ENCODE measurements around the gene WDR76.
A peak's percentile ranks its signal among the peaks of the same experiment; 100 is the strongest.
"Not testable (repeated sequence)": the region's sequence is repeated elsewhere in the genome, so short reads cannot be mapped to it uniquely, and the experiment has no call there.

WDR76 gene

GRCh38 chr15:43828061-43828657 is 1.4 kb downstream of the WDR76 start:
- Histone ChIP-seq H3K79me2 (ENCODE audit: insufficient read depth, low read length) (peaks cover 86% of the 10 kb centered on the region), H3K4me2 (ENCODE audit: low read depth, low read length, poor library complexity, severe bottlenecking) (peak overlapping the region; percentile 100), H4K20me1 (ENCODE audit: low read depth, low read length) (peaks cover 12% of the 10 kb centered on the region; the same call in 1 of the 2 replicates), H3K4me3 (ENCODE audit: insufficient read depth, low read length, poor library complexity, severe bottlenecking) (peak overlapping the region; percentile 81), H3K9me3 (ENCODE audit: insufficient read depth, low read length) (no peaks in the 10 kb centered on the region), H3K9ac (ENCODE audit: low read length) (peak overlapping the region; percentile 92), H3K36me3 (ENCODE audit: low read length) (peaks cover 24% of the 10 kb centered on the region), H3K9me2 (replicated peaks; ENCODE audit: insufficient read depth, low read length) (no peaks in the 10 kb centered on the region), H3F3A (ENCODE audit: insufficient read depth) (peaks cover 45% of the 10 kb centered on the region), H3K27me3 (ENCODE audit: low read length) (no peaks in the 10 kb centered on the region), H3K27ac (ENCODE audit: low read depth, low read length) (peak overlapping the region; percentile 93), H2AFZ (ENCODE audit: low read depth, low read length, severe bottlenecking) (no peak overlapping the region)
- TF ChIP-seq EZH2phosphoT487 (conservative IDR thresholded peaks at IDR 0.05; ENCODE audit: low read length) (no peak), CTCF (IDR thresholded peaks at IDR 0.05; ENCODE audit: insufficient read depth, low read length, poor library complexity, severe bottlenecking) (no peak)

- H3K9ac ChIP-seq (ENCODE audit: low read length) = peak overlapping the region; percentile 92
- H3K79me2 ChIP-seq (ENCODE audit: insufficient read depth, low read length) = peaks cover 91% of the 10 kb centered on the region
- peak overlapping the region; percentile 100 for H3K4me2 ChIP-seq (ENCODE audit: low read depth, low read length, poor library complexity, severe bottlenecking)
- peaks cover 16% of the 10 kb centered on the region; the same call in 1 of the 2 replicates for H4K20me1 ChIP-seq (ENCODE audit: low read depth, low read length)
- H2AFZ ChIP-seq (ENCODE audit: low read depth, low read length, severe bottlenecking); H3K9me3 ChIP-seq (ENCODE audit: insufficient read depth, low read length); H3K9me2 ChIP-seq (replicated peaks; ENCODE audit: insufficient read depth, low read length); H3K27me3 ChIP-seq (ENCODE audit: low read length): not testable (repeated sequence)
- peak overlapping the region; percentile 93 for H3K27ac ChIP-seq (ENCODE audit: low read depth, low read length)
- peak overlapping the region; percentile 81 for H3K4me3 ChIP-seq (ENCODE audit: insufficient read depth, low read length, poor library complexity, severe bottlenecking)
- peaks cover 36% of the 10 kb centered on the region for H3K36me3 ChIP-seq (ENCODE audit: low read length)
- H3F3A ChIP-seq (ENCODE audit: insufficient read depth) = peaks cover 45% of the 10 kb centered on the region
These were observed 3.2 kb downstream of the WDR76 start for GRCh38 chr15:43829951-43830540.

- not testable (repeated sequence) for H3K27me3 ChIP-seq (ENCODE audit: low read length); H2AFZ ChIP-seq (ENCODE audit: low read depth, low read length, severe bottlenecking); H3K9me2 ChIP-seq (replicated peaks; ENCODE audit: insufficient read depth, low read length); H3K9me3 ChIP-seq (ENCODE audit: insufficient read depth, low read length)
- Histone ChIP-seq H3F3A (ENCODE audit: insufficient read depth) (peaks cover 38% of the 10 kb centered on the region), H4K20me1 (ENCODE audit: low read depth, low read length) (peaks cover 16% of the 10 kb centered on the region; the same call in 1 of the 2 replicates), H3K4me3 (ENCODE audit: insufficient read depth, low read length, poor library complexity, severe bottlenecking) (peak overlapping the region; percentile 81), H3K9ac (ENCODE audit: low read length) (peak overlapping the region; percentile 92), H3K4me2 (ENCODE audit: low read depth, low read length, poor library complexity, severe bottlenecking) (peak overlapping the region; percentile 100), H3K79me2 (ENCODE audit: insufficient read depth, low read length) (peaks cover 97% of the 10 kb centered on the region), H3K36me3 (ENCODE audit: low read length) (peaks cover 37% of the 10 kb centered on the region), H3K27ac (ENCODE audit: low read depth, low read length) (peak overlapping the region; percentile 93)
These were observed 4.0 kb downstream of the WDR76 start for GRCh38 chr15:43830691-43831275.

- peak overlapping the region; percentile 93 for H3K27ac ChIP-seq (ENCODE audit: low read depth, low read length)
- not testable (repeated sequence) for H2AFZ ChIP-seq (ENCODE audit: low read depth, low read length, severe bottlenecking); H3K9me2 ChIP-seq (replicated peaks; ENCODE audit: insufficient read depth, low read length); H3K27me3 ChIP-seq (ENCODE audit: low read length); H3K9me3 ChIP-seq (ENCODE audit: insufficient read depth, low read length)
- peak overlapping the region; percentile 92 for H3K9ac ChIP-seq (ENCODE audit: low read length)
- peaks cover 98% of the 10 kb centered on the region for H3K79me2 ChIP-seq (ENCODE audit: insufficient read depth, low read length)
- peaks cover 45% of the 10 kb centered on the region for H3K36me3 ChIP-seq (ENCODE audit: low read length)
- peaks cover 21% of the 10 kb centered on the region; the same call in 1 of the 2 replicates for H4K20me1 ChIP-seq (ENCODE audit: low read depth, low read length)
- peak overlapping the region; percentile 100 for H3K4me2 ChIP-seq (ENCODE audit: low read depth, low read length, poor library complexity, severe bottlenecking)
- peaks cover 41% of the 10 kb centered on the region for H3F3A ChIP-seq (ENCODE audit: insufficient read depth)
- peak overlapping the region; percentile 81 for H3K4me3 ChIP-seq (ENCODE audit: insufficient read depth, low read length, poor library complexity, severe bottlenecking)
These were observed 4.8 kb downstream of the WDR76 start for GRCh38 chr15:43831519-43832052.

- not testable (repeated sequence) for H3K9me3 ChIP-seq (ENCODE audit: insufficient read depth, low read length); H2AFZ ChIP-seq (ENCODE audit: low read depth, low read length, severe bottlenecking); H3K27me3 ChIP-seq (ENCODE audit: low read length); H3K9me2 ChIP-seq (replicated peaks; ENCODE audit: insufficient read depth, low read length)
- H3K4me3 ChIP-seq (ENCODE audit: insufficient read depth, low read length, poor library complexity, severe bottlenecking) = peak overlapping the region; percentile 81
- H3K36me3 ChIP-seq (ENCODE audit: low read length) = peaks cover 52% of the 10 kb centered on the region
- peaks cover 41% of the 10 kb centered on the region for H3F3A ChIP-seq (ENCODE audit: insufficient read depth)
- peak overlapping the region; percentile 93 for H3K27ac ChIP-seq (ENCODE audit: low read depth, low read length)
- peaks cover 30% of the 10 kb centered on the region; the same call in 1 of the 2 replicates for H4K20me1 ChIP-seq (ENCODE audit: low read depth, low read length)
- peak overlapping the region; percentile 100 for H3K4me2 ChIP-seq (ENCODE audit: low read depth, low read length, poor library complexity, severe bottlenecking)
- peak overlapping the region; percentile 92 for H3K9ac ChIP-seq (ENCODE audit: low read length)
- H3K79me2 ChIP-seq (ENCODE audit: insufficient read depth, low read length) = peaks cover 98% of the 10 kb centered on the region
These were observed 5.7 kb downstream of the WDR76 start for GRCh38 chr15:43832485-43832884.
